IPS-NIHi7 (cell line): ENCODE results near the gene MYOCD.

ENCODE experiments used
- DNase-seq: peaks from one replicate; pipeline ENCODE4 v3.0.0; 2012; ENCODE audit warnings: mixed read lengths; ENCODE audit errors: extremely low spot score

The MYOCD gene

DNA sequence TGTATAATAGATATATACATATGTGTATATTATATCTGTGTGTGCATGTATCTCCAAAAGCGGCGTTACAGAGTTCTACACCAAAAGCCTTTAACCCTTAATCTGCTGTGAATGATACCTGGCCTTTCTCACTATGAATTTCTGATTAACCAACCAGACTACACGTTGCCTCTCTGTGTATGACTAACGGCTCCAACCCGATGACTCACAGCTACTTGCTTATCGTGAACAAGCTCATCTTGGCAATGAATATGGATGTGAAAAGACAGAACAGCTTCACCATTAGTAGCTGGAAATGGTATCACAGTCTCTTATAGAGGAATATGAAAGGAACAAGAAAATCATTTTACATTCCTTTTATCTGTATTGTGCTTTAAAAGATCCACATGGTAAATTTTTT lies 99.9 kb downstream of the MYOCD start:
- no peak for DNase-seq

DNA sequence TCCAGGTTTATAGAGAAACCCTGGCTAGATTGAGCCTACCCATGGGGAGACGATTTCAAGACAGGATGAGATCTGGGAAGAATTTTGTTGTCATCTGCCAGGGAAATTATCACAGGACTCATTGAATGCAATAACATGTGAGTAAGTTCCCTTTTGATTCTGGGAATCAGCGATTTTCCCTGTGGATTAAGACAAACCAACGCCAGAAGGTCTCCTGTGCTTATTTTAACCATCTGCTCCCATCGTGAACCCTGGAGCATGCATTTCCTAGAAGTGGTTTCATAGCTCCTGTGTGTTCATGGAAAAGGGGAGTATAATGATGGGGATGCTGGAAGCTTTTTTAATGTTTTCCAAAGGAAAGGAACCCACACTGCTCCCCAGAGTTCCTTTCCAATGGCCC lies 102.6 kb downstream of the MYOCD start:
- DNase-seq: no peak

DNA sequence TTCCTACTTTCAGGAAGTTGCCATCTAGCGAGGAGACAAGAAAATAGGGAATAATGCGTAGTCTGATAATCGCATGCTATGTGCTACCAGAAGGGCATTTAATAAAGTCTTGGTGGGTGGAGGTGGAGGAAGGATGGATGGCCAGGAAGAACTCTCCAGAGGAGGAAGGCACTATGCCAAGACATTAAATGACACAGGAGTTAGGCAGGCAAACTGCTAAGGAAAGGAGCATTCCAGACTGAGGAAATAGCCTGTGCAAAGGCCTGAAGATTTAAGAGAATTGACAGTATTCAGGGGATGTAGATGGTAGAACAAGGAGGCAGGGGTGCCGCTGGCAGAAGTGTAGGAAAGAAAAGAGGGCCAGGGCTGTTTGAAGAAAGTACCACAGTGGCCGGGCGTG lies 104.3 kb downstream of the MYOCD start:
- no peak for DNase-seq

DNA sequence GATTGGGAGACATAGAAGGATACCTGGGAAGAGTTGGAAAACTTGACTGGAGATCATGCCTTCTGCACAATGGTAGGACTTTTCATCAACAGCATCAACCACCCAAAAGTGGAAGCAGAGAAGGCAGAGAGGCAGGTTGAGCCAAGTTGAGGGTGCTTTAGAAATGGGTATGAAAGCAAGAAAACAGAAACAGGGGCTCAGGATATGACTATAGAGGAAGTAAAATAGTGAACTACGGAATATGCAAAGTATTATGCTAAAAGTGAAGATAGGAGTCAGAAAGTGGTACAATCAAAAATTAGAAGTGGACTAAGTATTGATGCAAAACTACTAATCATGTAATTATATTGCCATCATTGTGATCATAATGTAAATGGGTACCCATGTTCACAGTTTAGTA lies 107.5 kb downstream of the MYOCD start:
- DNase-seq: no peak

DNA sequence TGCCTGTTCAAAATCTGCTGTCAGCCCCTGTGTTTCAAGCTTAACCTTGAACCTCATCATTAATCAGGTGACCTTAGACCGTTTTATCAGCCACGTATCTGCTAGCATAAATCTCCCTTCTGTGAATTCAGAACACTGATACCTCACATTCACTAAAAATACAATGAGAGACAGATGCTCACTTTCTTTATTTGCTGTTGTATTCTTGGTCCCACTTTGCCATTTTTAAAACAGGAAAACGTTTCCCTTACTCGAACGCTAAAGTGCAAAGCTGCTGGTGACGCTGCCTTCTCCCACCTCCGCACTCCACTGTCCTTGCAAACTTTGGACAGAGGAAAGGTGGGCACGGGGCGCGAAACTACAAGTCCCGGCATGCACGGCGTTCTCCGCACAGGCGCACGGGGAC lies 123.4 kb downstream of the MYOCD start:
- no peak for DNase-seq

DNA sequence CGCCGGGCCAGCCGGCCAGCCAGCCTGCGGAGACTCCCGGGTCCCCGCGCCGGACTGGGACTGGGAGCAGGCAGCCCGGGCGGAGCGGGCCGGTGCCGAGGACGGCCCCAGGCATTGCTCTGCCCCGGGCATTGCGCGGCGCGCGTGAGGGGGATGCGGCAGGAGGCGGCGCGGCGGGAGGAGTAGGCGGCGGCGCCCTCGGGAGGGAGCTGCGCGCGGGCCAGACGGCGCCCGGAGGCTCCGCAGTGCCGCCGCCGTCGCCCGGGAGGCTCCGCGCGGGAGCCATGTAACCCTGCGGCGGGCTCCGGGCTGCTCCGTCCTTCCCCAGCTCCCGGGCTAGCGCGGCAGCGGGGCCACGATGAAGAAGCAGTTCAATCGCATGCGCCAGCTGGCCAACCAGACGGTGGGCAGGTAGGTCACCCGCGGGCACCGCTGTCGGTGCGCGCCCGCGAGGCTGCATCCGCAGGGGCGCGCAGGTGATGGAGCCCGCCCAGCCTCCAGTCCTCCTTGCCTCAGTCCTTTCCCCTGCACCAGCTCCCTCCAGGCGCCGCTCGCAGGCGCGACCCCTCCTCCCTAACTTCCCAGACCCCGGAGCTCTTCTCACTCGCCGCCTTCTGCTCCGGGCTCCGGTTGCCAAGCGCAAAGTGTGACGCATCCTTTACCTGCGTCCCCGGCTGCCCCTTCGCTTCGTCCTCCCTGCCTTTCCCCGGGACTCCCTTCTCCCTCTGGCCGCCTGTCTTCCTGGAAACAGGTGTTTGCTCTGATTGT lies 124.0 kb downstream of the MYOCD start, which contains the start of gene ARHGAP44:
Gene ARHGAP44, plus strand, starts transcription at position 18 of the 768 bp plus-strand sequence. Its CDS starts 341 bp downstream, at position 359.
- DNase-seq: peak; percentile 88

DNA sequence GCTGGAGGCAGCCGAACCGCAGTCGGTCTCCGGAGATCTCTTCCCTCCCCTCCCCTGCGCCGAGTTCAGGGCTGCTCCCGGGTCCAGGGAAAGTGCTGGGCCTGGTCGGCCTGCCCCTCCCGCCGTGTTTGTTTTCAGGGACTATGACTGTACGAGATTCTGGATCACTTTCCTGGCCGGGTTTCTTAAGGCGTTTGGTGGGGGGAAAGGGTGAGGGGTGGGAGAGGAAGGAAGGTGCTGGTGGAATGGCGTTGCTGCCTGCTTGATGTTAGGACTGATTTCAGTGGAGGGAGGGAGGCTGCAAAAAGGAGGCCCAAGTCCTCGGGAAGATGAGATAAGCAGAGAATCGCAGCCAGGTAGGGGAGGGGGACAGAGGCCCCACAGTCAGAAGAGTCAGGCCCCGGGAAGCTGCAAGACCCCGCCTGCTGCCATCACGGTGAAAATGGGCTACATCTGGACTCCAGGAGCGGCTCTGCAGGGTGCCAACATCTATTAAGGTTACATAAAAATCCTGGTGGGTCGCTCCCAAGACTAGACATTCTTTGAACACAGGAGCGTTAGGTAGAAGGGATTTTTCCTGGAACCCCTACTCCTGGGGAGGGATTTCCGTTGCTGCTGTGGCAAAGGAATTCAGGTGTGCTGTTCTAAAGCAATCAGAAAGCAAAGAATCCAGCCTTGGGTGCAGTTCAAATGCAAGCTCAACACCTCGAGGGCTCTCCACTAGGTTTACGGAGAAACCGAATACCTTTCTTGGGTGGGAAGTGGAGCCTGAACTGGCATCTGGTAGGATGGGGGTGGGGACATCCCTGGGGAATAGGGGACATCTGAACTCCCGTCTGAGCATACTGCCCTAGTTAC lies 124.8 kb downstream of the MYOCD start:
- DNase-seq: peak; percentile 28

DNA sequence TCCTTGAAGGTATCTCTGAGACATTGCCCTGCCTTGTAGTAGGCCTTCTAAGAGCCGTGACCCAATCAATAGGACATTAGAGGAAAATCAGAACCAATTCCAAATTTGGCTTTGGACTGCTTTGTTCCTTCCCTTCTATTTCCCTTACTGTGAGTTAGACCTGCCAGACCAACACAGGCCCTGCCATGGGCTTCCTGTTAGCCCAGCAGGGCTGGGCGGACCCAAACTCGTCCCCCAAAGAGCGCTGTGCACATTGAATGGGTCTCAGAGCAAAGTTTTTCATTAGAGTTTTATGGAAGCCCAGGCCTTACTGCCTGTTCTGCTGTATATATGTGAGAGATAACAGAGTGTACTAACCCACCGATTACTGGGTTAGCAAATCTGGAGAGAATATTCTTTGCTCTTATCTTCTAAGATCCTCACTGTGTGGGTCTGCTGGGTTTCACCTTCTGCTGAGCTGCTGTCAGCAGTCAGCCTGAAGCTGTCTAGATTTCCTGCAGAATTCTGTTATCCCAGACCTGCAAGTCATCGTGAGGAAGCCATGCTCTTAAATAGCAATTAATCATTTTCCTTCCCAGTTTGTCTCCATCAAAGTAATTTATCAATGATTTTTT lies 129.3 kb downstream of the MYOCD start:
- DNase-seq: no peak

DNA sequence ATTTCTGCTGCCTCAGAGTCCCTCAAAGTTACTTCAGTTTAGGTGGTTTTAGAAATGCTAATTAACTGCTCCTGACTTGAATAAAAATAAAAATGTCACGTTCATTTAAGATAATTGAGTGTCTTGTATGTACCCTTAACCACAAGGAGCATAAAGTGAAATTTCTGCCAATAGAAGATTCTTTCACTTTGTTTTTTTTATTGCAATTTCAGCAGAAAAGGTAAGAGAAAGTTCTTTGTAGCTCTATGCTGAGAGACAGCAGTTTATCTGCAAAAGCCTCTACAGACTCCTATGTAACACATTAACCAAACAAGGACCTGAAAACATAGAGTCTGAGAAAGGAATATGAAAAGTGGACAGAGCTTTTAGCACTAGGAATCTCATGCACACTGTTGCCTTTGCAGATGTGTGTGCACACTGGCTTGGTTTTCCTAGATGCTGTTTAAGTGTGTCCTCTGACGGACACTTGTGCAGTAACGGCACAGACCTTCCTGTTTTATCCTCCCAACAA lies 135.2 kb downstream of the MYOCD start:
- DNase-seq: no peak

DNA sequence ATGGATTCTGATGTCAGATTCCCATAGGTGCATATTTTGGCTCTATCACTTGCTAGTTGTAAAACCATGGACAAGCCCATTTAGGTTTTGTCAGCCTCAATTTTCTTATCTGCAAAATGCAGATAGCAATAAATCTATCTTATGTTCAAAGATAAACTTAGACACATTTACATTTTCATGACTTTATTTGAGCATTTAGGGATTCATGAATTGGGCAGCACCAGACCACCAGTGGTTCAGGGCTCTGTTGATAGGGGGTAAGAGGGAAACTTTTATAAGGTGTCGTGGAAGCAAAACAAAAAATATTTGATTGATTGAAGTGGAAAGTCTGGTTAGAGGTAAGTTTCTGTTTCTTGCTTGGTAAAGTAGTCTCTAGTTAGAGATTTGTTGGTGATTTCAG lies 140.9 kb downstream of the MYOCD start:
- DNase-seq: no peak

DNA sequence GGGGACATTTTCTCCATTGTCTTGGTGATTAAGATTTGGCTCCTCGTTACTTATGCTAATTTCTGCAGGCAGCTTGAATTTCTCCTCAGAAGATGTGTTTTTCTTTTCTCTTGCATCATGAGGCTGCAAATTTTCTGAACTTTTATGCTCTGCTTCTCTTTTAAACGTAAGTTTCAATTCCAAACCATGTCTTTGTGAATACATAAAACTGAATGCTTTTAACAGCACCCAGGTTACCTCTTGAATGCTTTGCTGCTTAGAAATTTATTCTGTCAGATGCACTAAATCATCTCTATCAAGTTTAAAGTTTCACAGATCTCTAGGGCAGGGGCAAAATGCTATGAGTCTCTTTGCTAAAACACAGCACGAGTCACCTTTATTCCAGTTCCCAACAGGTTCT lies 143.0 kb downstream of the MYOCD start:
- no peak for DNase-seq

DNA sequence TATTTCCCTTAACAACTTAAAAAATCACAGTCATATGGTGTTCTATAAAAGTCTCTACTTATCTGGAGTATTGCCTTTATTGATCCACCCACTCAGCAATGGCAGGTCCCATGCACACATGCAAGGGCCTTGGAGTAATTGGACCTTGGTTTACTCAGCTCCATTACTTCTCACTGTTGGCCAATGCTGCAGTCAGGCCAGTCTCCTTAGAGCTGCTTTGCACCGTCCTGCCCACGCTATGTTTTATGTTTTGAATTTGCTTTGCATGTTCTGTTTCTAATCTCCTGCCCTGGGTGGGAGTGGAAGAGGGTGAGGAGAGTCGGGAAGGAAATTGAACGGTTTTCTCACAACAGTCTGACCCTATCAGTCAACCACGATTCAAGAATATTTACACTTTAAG lies 147.2 kb downstream of the MYOCD start:
- no peak for DNase-seq

DNA sequence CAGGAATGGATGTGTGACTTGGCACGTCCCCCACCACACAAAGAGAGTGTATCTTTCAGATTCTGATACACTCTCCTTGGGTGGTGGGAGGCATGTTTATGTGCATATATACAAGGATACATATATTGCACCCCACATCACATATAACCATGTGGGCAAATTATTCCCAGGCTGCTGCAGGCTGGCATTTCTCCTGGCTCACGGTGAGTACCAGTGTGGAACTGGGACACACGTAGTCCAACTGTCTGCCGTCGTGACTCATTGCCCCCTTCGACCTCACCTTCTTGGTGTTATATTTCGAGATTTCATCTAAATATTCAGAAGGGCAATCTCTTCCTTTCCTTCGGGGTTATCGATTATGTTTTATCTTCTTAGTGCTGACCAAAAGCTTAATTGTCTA lies 148.0 kb downstream of the MYOCD start:
- no peak for DNase-seq

DNA sequence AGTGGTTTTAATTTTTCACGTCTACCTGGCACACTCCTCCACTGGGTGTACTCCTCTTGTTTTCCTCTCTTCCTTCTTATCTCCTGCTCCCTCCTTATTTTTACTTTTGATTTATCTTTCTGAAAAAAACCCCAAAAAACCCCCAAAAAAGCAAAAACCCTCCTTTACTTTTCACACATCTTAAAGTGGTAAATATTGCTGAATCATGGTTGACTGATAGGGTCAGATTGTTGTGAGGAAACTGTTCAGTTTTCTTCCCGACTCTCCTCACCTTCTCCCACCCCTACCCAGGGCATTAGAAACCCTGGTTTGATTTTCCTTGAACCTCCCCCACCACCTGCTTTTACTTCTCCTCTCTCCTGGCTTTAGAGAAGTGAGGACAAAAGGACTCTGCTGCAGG lies 149.0 kb downstream of the MYOCD start:
- no peak for DNase-seq

DNA sequence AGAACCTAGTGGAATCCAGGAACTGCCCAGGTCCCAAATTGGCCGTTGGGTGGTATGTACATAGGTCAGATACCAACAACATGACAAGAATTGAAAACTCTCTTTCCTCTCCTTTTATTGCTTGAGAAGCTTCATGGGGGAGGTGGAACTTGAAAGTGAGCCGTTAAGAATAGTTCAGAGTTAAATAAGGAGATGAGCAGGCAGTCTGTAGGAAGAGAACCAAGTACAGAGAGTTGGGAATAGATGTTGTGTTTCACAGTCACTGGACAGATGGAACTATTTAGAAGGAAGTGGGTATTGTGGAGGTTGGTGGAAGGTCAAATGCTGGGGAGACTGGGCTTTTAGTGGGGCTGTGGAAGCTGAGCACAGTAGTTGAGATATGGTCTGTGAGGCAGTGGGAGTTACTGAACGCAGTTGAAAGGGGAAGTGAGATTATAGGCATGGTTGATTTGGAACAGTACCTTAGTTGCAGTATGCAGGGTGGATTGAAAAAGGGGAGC lies 150.0 kb downstream of the MYOCD start:
- no peak for DNase-seq
